Stimulated activated naive CD8-positive, alpha-beta T cell treated with anti-CD3 and anti-CD28 coated beads, Interleukin-15, amount 100 ng/mL, for 72 hours (primary cell): ENCODE results near the gene P2RY11.

ENCODE experiments used
- ATAC-seq: fragments of 150-1000 bp; cut with Tn5 transposase; 2 replicates; pipeline ENCODE4 v1.10.0; 2021; ENCODE audit warnings: mild to moderate bottlenecking, moderate library complexity
- DNase-seq, 2 donors: peaks; one replicate each; pipeline ENCODE4 v3.0.0; 2021 to 2022
- H3K27ac Mint-ChIP-seq, 2 donors: one replicate each; pipeline ENCODE4 v1.8.0; 2022; ENCODE audit warnings: mild to moderate bottlenecking in 2 of 2, mixed read lengths in 2 of 2, moderate library complexity in 2 of 2
- H3K27me3 Mint-ChIP-seq: one replicate; pipeline ENCODE4 v1.8.0; 2022; ENCODE audit warnings: mixed read lengths
- H3K4me1 Mint-ChIP-seq: one replicate; pipeline ENCODE4 v1.8.0; 2022; ENCODE audit warnings: mild to moderate bottlenecking, mixed read lengths
- H3K4me3 Mint-ChIP-seq, 2 donors: one replicate each; pipeline ENCODE4 v1.8.0; 2022; ENCODE audit warnings: mild to moderate bottlenecking in 2 of 2, mixed read lengths in 2 of 2, moderate library complexity in 1 of 2
- H3K9me3 Mint-ChIP-seq, 2 donors: one replicate each; pipeline ENCODE4 v1.8.0; 2022; ENCODE audit warnings: mixed read lengths in 2 of 2

The P2RY11 gene

GRCh38 chr19:10088949-10089554 is 22.4 kb upstream of the P2RY11 start:
- no peak for ATAC-seq
- H3K9me3 Mint-ChIP-seq: no peaks in the 10 kb centered on the region
- H3K27me3 Mint-ChIP-seq: no peaks in the 10 kb centered on the region
- no peak overlapping the region for H3K4me3 Mint-ChIP-seq
- H3K27ac Mint-ChIP-seq: no peak overlapping the region
- peaks cover 26% of the 10 kb centered on the region for H3K4me1 Mint-ChIP-seq
- DNase-seq: no peak

- no peak overlapping the region for H3K4me3 Mint-ChIP-seq
- H3K27me3 Mint-ChIP-seq: no peaks in the 10 kb centered on the region
- ATAC-seq (no peak), DNase-seq (no peak)
- peak overlapping the region in 1 of 2 donors; percentile 78 for H3K27ac Mint-ChIP-seq
- no peaks in the 10 kb centered on the region for H3K9me3 Mint-ChIP-seq
- H3K4me1 Mint-ChIP-seq: peaks cover 26% of the 10 kb centered on the region
Measured at GRCh38 chr19:10089801-10090375, 21.6 kb upstream of the P2RY11 start.

- H3K9me3 Mint-ChIP-seq: no peaks in the 10 kb centered on the region
- H3K4me1 Mint-ChIP-seq: peaks cover 29% of the 10 kb centered on the region
- H3K4me3 Mint-ChIP-seq: no peak overlapping the region
- no peak for ATAC-seq
- H3K27ac Mint-ChIP-seq: no peak overlapping the region
- H3K27me3 Mint-ChIP-seq: no peaks in the 10 kb centered on the region
- DNase-seq: no peak
Measured at GRCh38 chr19:10091370-10091687, 20.2 kb upstream of the P2RY11 start.

- ATAC-seq (no peak), DNase-seq (no peak)
- H3K9me3 Mint-ChIP-seq: no peaks in the 10 kb centered on the region
- H3K4me1 Mint-ChIP-seq: peaks cover 30% of the 10 kb centered on the region
- H3K27me3 Mint-ChIP-seq: no peaks in the 10 kb centered on the region
- H3K4me3 Mint-ChIP-seq: no peak overlapping the region
- peak overlapping the region; percentile 9 to 91 for H3K27ac Mint-ChIP-seq
Measured at GRCh38 chr19:10091895-10092641, 19.4 kb upstream of the P2RY11 start.

- ATAC-seq (no peak), DNase-seq (no peak)
- no peak overlapping the region for H3K27ac Mint-ChIP-seq
- H3K4me3 Mint-ChIP-seq: no peak overlapping the region
- no peaks in the 10 kb centered on the region for H3K27me3 Mint-ChIP-seq
- no peaks in the 10 kb centered on the region for H3K9me3 Mint-ChIP-seq
- H3K4me1 Mint-ChIP-seq: peaks cover 28% of the 10 kb centered on the region
Measured at GRCh38 chr19:10092648-10093294, 18.7 kb upstream of the P2RY11 start.

- Mint-ChIP-seq H3K27ac (no peak overlapping the region), H3K9me3 (no peaks in the 10 kb centered on the region), H3K4me1 (peaks cover 33% of the 10 kb centered on the region), H3K27me3 (no peaks in the 10 kb centered on the region), H3K4me3 (no peak overlapping the region)
- no peak for DNase-seq
- ATAC-seq: no peak
Measured at GRCh38 chr19:10093295-10094186, 18.0 kb upstream of the P2RY11 start.

GRCh38 chr19:10095622-10095947 is 15.9 kb upstream of the P2RY11 start:
- DNase-seq: no peak
- Mint-ChIP-seq H3K9me3 (no peaks in the 10 kb centered on the region), H3K4me1 (peaks cover 47% of the 10 kb centered on the region), H3K27ac (peak overlapping the region; percentile 65 to 71), H3K27me3 (no peaks in the 10 kb centered on the region), H3K4me3 (peak overlapping the region; percentile 21 to 42)
- no peak for ATAC-seq

- DNase-seq (peak; percentile 89 to 93), ATAC-seq (peak; percentile 94)
- Mint-ChIP-seq H3K4me3 (peak overlapping the region; percentile 55 to 77), H3K4me1 (peaks cover 52% of the 10 kb centered on the region), H3K27me3 (no peaks in the 10 kb centered on the region), H3K27ac (peak overlapping the region; percentile 65 to 71), H3K9me3 (no peaks in the 10 kb centered on the region)
Measured at GRCh38 chr19:10095948-10096614, 15.4 kb upstream of the P2RY11 start.

GRCh38 chr19:10096615-10096963 is 14.9 kb upstream of the P2RY11 start:
- no peak for ATAC-seq
- H3K4me3 Mint-ChIP-seq: peak overlapping the region; percentile 55 to 77
- H3K9me3 Mint-ChIP-seq: no peaks in the 10 kb centered on the region
- H3K27me3 Mint-ChIP-seq: no peaks in the 10 kb centered on the region
- peak overlapping the region; percentile 69 to 71 for H3K27ac Mint-ChIP-seq
- peaks cover 54% of the 10 kb centered on the region for H3K4me1 Mint-ChIP-seq
- DNase-seq: no peak

GRCh38 chr19:10100163-10100785 is 11.2 kb upstream of the P2RY11 start:
- DNase-seq (no peak), ATAC-seq (no peak)
- Mint-ChIP-seq H3K4me3 (peak overlapping the region; percentile 9 to 37), H3K4me1 (peaks cover 81% of the 10 kb centered on the region), H3K27ac (peak overlapping the region in 1 of 2 donors; percentile 4), H3K9me3 (no peaks in the 10 kb centered on the region), H3K27me3 (no peaks in the 10 kb centered on the region)

GRCh38 chr19:10102787-10103236 is 8.7 kb upstream of the P2RY11 start:
- peaks cover 88% of the 10 kb centered on the region for H3K4me1 Mint-ChIP-seq
- peak overlapping the region; percentile 49 to 98 for H3K27ac Mint-ChIP-seq
- no peaks in the 10 kb centered on the region for H3K27me3 Mint-ChIP-seq
- DNase-seq (no peak), ATAC-seq (no peak)
- peak overlapping the region; percentile 74 to 86 for H3K4me3 Mint-ChIP-seq
- H3K9me3 Mint-ChIP-seq: no peaks in the 10 kb centered on the region

- Mint-ChIP-seq H3K27me3 (no peaks in the 10 kb centered on the region), H3K27ac (peak overlapping the region in 1 of 2 donors; percentile 76), H3K4me3 (peak overlapping the region; percentile 0 to 89), H3K4me1 (peaks cover 88% of the 10 kb centered on the region), H3K9me3 (no peaks in the 10 kb centered on the region)
- DNase-seq (no peak), ATAC-seq (no peak)
Measured at GRCh38 chr19:10104130-10104513, 7.4 kb upstream of the P2RY11 start.

- DNase-seq (peak; percentile 83 to 92), ATAC-seq (peak; percentile 85)
- peaks cover 88% of the 10 kb centered on the region for H3K4me1 Mint-ChIP-seq
- H3K4me3 Mint-ChIP-seq: peak overlapping the region; percentile 84 to 89
- peak overlapping the region; percentile 99 to 100 for H3K27ac Mint-ChIP-seq
- no peaks in the 10 kb centered on the region for H3K9me3 Mint-ChIP-seq
- H3K27me3 Mint-ChIP-seq: no peaks in the 10 kb centered on the region
Measured at GRCh38 chr19:10104665-10105508, 6.6 kb upstream of the P2RY11 start.
